Measurements from ENCODE around the gene IFT43.

The IFT43 gene

GRCh38 chr14:75979648-75980565, 5.7 kb upstream of the IFT43 start:
- DNase-seq, result peak in 43 of 56 donors; percentile 11 to 74 (median 40)

- DNase-seq, result peak in 8 of 56 donors; percentile 6 to 31 (median 16)
Observed at GRCh38 chr14:75980856-75981255, 4.7 kb upstream of the IFT43 start.

- peak in 44 of 56 donors; percentile 26 to 87 (median 68) for DNase-seq
Observed at GRCh38 chr14:75981426-75982265, 3.9 kb upstream of the IFT43 start, which contains the start of gene TGFB3. TGFB3 (minus strand) TSS chr14:75981995; CDS start chr14:75980893, 1,102 bp downstream.

GRCh38 chr14:75982266-75983018, 3.1 kb upstream of the IFT43 start:
- peak in 54 of 56 donors; percentile 49 to 91 (median 78) for DNase-seq

- peak in 1 of 56 donors; percentile 32 for DNase-seq
Observed at GRCh38 chr14:75983019-75983358, 2.6 kb upstream of the IFT43 start.

- no peak for DNase-seq
Observed at GRCh38 chr14:75984674-75985073, 889 bp upstream of the IFT43 start.

GRCh38 chr14:75986439-75986765, 839 bp downstream of the IFT43 start:
- no peak for DNase-seq

- DNase-seq, result no peak
Observed at GRCh38 chr14:75987201-75987970, 1.8 kb downstream of the IFT43 start.

- DNase-seq, result no peak
Observed at GRCh38 chr14:75989134-75989533, 3.6 kb downstream of the IFT43 start.

- no peak for DNase-seq
Observed at GRCh38 chr14:75990297-75990696, 4.7 kb downstream of the IFT43 start.

GRCh38 chr14:75991753-75992152, 6.2 kb downstream of the IFT43 start:
- peak in 7 of 56 donors; percentile 13 to 32 (median 26) for DNase-seq

- DNase-seq, result no peak
Observed at GRCh38 chr14:75993567-75994041, 8.0 kb downstream of the IFT43 start.

- DNase-seq, result no peak
Observed at GRCh38 chr14:75995372-75996041, 9.9 kb downstream of the IFT43 start.

GRCh38 chr14:75996488-75996887, 10.9 kb downstream of the IFT43 start:
- DNase-seq, result no peak

GRCh38 chr14:75999511-76000190, 14.1 kb downstream of the IFT43 start:
- peak in 6 of 56 donors; percentile 16 to 30 (median 24) for DNase-seq

- DNase-seq, result no peak
Observed at GRCh38 chr14:76002383-76002782, 16.8 kb downstream of the IFT43 start.

- DNase-seq, result no peak
Observed at GRCh38 chr14:76006253-76006652, 20.7 kb downstream of the IFT43 start.

- DNase-seq, result no peak
Observed at GRCh38 chr14:76007379-76007778, 21.8 kb downstream of the IFT43 start.

GRCh38 chr14:76007852-76008251, 22.3 kb downstream of the IFT43 start:
- DNase-seq, result no peak

All from amygdala (tissue), 56 donors.